ENCODE results near the gene EP400. TPM values are rescaled to one million over a fixed set of nuclear protein-coding genes. Genes with fewer than 3 reads are reported as not detected.
"Not testable (repeated sequence)": the region's sequence is repeated elsewhere in the genome, so short reads cannot be mapped to it uniquely, and the experiment has no call there.

Gene EP400
- total RNA-seq, 1 experiment from 2014 or later: 60.5 TPM

DNA sequence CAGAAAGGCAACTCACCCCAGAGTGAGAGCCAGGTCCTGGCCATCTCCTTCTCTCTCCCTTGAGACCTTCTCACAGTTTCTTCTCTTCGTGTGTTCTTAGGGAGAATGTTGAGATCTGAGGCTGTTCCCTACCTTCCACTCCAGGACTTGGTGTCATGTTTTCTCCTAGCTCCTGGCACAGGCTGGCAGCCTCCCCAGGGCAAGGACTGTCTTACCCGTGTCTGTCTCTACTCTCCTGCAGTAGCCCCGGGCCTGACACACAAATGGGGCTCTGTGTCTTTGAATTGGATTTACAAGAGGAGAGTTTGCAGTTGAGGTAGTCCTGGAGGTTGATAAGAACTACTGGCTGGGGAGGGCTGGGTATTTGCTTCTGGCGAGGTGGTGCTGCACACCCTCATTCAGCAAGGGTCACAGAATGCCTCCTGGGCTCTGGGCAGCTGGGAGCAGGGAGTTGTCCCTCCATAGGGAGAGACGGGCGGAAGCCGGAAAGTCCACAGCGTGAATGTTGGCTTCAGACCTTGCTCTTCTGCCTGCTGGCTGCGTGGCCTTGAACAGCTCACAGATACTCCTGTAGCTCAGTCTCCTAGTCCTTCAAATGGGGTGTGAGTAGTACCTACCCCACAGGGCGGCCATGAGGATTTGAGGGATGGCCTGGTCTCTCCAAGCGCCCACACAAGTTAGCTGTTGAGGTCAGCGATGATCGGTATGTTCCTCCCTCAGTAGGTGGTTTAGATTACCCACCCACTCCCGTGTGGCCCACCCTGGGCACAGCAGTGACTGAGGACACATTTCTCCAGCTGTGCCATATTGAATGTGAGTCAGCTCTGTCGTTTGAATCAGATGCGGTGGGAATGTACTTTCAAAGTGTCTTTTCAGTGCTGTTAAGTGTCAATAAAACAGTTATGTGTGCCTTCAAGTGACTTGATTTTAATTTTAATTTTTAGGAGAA lies 10.2 kb downstream of the EP400 start:
- POLR2A ChIA-PET: no interaction called here
- TF ChIP-seq, protein P1, sequence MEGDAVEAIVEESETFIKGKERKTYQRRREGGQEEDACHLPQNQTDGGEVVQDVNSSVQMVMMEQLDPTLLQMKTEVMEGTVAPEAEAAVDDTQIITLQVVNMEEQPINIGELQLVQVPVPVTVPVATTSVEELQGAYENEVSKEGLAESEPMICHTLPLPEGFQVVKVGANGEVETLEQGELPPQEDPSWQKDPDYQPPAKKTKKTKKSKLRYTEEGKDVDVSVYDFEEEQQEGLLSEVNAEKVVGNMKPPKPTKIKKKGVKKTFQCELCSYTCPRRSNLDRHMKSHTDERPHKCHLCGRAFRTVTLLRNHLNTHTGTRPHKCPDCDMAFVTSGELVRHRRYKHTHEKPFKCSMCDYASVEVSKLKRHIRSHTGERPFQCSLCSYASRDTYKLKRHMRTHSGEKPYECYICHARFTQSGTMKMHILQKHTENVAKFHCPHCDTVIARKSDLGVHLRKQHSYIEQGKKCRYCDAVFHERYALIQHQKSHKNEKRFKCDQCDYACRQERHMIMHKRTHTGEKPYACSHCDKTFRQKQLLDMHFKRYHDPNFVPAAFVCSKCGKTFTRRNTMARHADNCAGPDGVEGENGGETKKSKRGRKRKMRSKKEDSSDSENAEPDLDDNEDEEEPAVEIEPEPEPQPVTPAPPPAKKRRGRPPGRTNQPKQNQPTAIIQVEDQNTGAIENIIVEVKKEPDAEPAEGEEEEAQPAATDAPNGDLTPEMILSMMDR (IDR thresholded peaks at IDR 0.05; ENCODE audit: insufficient read depth in 1 of 2, low read depth in 1 of 2, low read length in 1 of 2, severe bottlenecking in 1 of 2, unreplicated experiment in 1 of 2): no peak
- Mint-ChIP-seq H3K4me1 (ENCODE audit: low read depth, unreplicated experiment) (peaks cover 7% of the 10 kb centered on the region), H3K4me3 (ENCODE audit: unreplicated experiment) (no peak overlapping the region), H3K27ac (ENCODE audit: unreplicated experiment) (no peak overlapping the region), H3K9me3 (ENCODE audit: unreplicated experiment) (no peaks in the 10 kb centered on the region), H3K36me3 (ENCODE audit: insufficient read depth, unreplicated experiment) (peaks cover 14% of the 10 kb centered on the region), H3K27me3 (ENCODE audit: insufficient read depth, unreplicated experiment) (no peaks in the 10 kb centered on the region)
- Histone ChIP-seq H3K36me3 (ENCODE audit: control insufficient read depth, insufficient read depth, low read length) (no peaks in the 10 kb centered on the region), H3K4me3 (ENCODE audit: low read depth, low read length) (no peak overlapping the region), H3K4me1 (peaks cover 10% of the 10 kb centered on the region), H3K9me3 (no peaks in the 10 kb centered on the region), H3K27me3 (replicated peaks; ENCODE audit: control insufficient read depth, insufficient read depth, low read length) (no peaks in the 10 kb centered on the region)
- no peak for DNase-seq
- BruUV-seq (replicated peaks): no TSS peak
- intact Hi-C loops (cut with micrococcal nuclease; ENCODE audit: unreplicated experiment): no loop called here
- CTCF ChIA-PET: no interaction called here

DNA sequence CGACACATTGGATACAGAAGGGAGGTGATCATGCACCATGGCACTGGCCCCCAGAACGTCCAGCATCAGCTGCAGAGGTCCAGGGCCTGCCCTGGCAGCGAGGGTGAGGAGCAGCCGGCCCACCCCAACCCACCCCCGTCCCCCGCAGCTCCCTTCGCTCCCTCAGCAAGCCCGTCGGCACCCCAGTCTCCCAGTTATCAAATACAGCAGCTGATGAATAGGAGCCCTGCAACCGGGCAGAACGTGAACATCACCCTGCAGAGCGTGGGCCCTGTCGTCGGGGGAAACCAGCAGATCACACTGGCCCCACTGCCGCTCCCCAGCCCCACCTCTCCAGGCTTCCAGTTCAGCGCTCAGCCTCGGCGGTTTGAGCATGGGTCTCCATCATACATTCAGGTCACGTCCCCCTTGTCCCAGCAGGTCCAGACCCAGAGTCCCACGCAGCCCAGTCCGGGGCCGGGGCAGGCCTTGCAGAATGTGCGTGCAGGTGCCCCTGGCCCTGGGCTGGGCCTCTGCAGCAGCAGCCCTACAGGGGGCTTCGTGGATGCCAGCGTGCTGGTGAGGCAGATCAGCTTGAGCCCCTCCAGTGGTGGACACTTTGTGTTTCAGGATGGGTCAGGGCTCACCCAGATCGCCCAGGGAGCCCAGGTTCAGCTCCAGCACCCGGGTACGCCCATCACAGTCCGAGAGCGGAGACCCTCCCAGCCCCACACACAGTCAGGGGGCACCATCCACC lies 11.0 kb downstream of the EP400 start:
- H3K4me1 ChIP-seq; H3K4me3 ChIP-seq (ENCODE audit: low read depth, low read length); H3K4me1 Mint-ChIP-seq (ENCODE audit: low read depth, unreplicated experiment); DNase-seq; H3K36me3 ChIP-seq (ENCODE audit: control insufficient read depth, insufficient read depth, low read length); H3K9me3 ChIP-seq; H3K27me3 Mint-ChIP-seq (ENCODE audit: insufficient read depth, unreplicated experiment); CTCF ChIA-PET; BruUV-seq (replicated peaks); POLR2A ChIA-PET; H3K9me3 Mint-ChIP-seq (ENCODE audit: unreplicated experiment); H3K4me3 Mint-ChIP-seq (ENCODE audit: unreplicated experiment); H3K27ac Mint-ChIP-seq (ENCODE audit: unreplicated experiment); intact Hi-C loops (cut with micrococcal nuclease; ENCODE audit: unreplicated experiment); H3K27me3 ChIP-seq (replicated peaks; ENCODE audit: control insufficient read depth, insufficient read depth, low read length): not testable (repeated sequence)
- H3K36me3 Mint-ChIP-seq (ENCODE audit: insufficient read depth, unreplicated experiment): peaks cover 14% of the 10 kb centered on the region

DNA sequence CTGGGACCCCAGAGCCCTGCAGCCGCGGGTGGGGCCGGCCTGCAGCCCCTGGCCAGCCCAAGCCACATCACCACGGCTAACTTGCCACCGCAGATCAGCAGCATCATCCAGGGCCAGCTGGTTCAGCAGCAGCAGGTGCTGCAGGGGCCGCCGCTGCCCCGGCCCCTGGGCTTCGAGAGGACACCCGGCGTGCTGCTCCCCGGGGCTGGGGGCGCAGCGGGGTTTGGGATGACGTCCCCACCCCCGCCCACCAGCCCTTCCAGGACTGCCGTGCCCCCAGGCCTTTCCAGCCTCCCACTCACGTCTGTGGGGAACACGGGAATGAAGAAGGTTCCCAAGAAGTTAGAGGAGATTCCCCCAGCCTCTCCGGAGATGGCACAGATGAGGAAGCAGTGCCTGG lies 11.6 kb downstream of the EP400 start:
- H3K27ac Mint-ChIP-seq (ENCODE audit: unreplicated experiment); H3K4me1 ChIP-seq; H3K4me1 Mint-ChIP-seq (ENCODE audit: low read depth, unreplicated experiment); H3K4me3 ChIP-seq (ENCODE audit: low read depth, low read length); intact Hi-C loops (cut with micrococcal nuclease; ENCODE audit: unreplicated experiment); H3K9me3 Mint-ChIP-seq (ENCODE audit: unreplicated experiment); H3K27me3 Mint-ChIP-seq (ENCODE audit: insufficient read depth, unreplicated experiment); H3K4me3 Mint-ChIP-seq (ENCODE audit: unreplicated experiment); H3K9me3 ChIP-seq; POLR2A ChIA-PET; DNase-seq; CTCF ChIA-PET; H3K36me3 ChIP-seq (ENCODE audit: control insufficient read depth, insufficient read depth, low read length); H3K27me3 ChIP-seq (replicated peaks; ENCODE audit: control insufficient read depth, insufficient read depth, low read length): not testable (repeated sequence)
- H3K36me3 Mint-ChIP-seq (ENCODE audit: insufficient read depth, unreplicated experiment): peaks cover 14% of the 10 kb centered on the region
- TSS peak; percentile 10 for BruUV-seq (replicated peaks)

DNA sequence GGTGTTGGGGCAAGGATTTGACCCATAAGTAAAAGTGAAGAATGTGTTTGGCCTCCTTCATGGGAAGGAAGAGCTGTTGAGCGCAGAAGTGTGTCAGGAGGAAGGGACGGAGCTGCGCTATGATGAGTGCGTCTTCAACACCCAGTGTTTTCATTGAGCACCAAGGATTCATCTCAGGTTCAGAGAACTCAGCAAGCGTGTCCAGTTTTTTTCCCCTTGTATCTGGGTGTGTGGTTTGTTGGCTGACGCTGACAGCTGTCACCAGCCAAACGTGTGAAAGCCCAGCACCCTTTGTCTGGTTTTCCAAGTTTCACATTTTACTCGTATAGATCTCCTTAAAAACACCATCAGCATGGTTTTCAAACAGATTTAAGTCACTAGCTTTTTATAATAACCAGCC lies 12.3 kb downstream of the EP400 start:
- Histone ChIP-seq H3K4me1 (no peaks in the 10 kb centered on the region), H3K27me3 (replicated peaks; ENCODE audit: control insufficient read depth, insufficient read depth, low read length) (no peaks in the 10 kb centered on the region), H3K36me3 (ENCODE audit: control insufficient read depth, insufficient read depth, low read length) (no peaks in the 10 kb centered on the region), H3K9me3 (no peaks in the 10 kb centered on the region), H3K4me3 (ENCODE audit: low read depth, low read length) (no peak overlapping the region)
- TF ChIP-seq, protein P1 (IDR thresholded peaks at IDR 0.05; ENCODE audit: insufficient read depth in 1 of 2, low read depth in 1 of 2, low read length in 1 of 2, severe bottlenecking in 1 of 2, unreplicated experiment in 1 of 2): no peak
- ChIA-PET CTCF (no interaction called here), POLR2A (no interaction called here)
- intact Hi-C loops (cut with micrococcal nuclease; ENCODE audit: unreplicated experiment): no loop called here
- Mint-ChIP-seq H3K27ac (ENCODE audit: unreplicated experiment) (no peak overlapping the region), H3K4me3 (ENCODE audit: unreplicated experiment) (no peak overlapping the region), H3K36me3 (ENCODE audit: insufficient read depth, unreplicated experiment) (peaks cover 14% of the 10 kb centered on the region), H3K9me3 (ENCODE audit: unreplicated experiment) (no peaks in the 10 kb centered on the region), H3K4me1 (ENCODE audit: low read depth, unreplicated experiment) (no peaks in the 10 kb centered on the region), H3K27me3 (ENCODE audit: insufficient read depth, unreplicated experiment) (no peaks in the 10 kb centered on the region)
- no peak for DNase-seq
- no TSS peak for BruUV-seq (replicated peaks)

Measured in Caco-2 (cell line).